Neutrophil (primary cell): Measurements from ENCODE around the gene GAD1.

Experiments used
- H3K27ac ChIP-seq: fragments of 200-600 bp; sonication (generic); 2 replicates; pipeline ENCODE4 v1.5.1; 2016; ENCODE audit warnings: mild to moderate bottlenecking, moderate library complexity
- H3K27me3 ChIP-seq: fragments of 200-600 bp; sonication (generic); 2 replicates; pipeline ENCODE4 v1.6.0; 2016; ENCODE audit warnings: mild to moderate bottlenecking
- H3K36me3 ChIP-seq: fragments of 200-600 bp; sonication (generic); 2 replicates; pipeline ENCODE4 v1.5.1; 2017
- H3K4me1 ChIP-seq, 2 experiments: fragments of 200-600 bp in 1 of 2; sonication (generic) in 1 of 2; 1 replicate in 1 of 2; 2 replicates in 1 of 2; pipeline versions ENCODE4 v1.5.1 to v1.6.1; 2013 to 2016; ENCODE audit warnings: low read depth in 1 of 2, low read length in 1 of 2, mild to moderate bottlenecking in 1 of 2, moderate library complexity in 1 of 2; ENCODE audit not compliant: control insufficient read depth in 1 of 2, insufficient read depth in 1 of 2
- H3K4me3 ChIP-seq, 2 experiments: fragments of 200-600 bp in 1 of 2; sonication (generic) in 1 of 2; 1 replicate in 1 of 2; 2 replicates in 1 of 2; pipeline ENCODE4 v1.5.1; 2013 to 2016; ENCODE audit warnings: low read depth in 1 of 2, low read length in 1 of 2, mild to moderate bottlenecking in 1 of 2, moderate library complexity in 1 of 2
- H3K9me3 ChIP-seq: fragments of 200-600 bp; sonication (generic); 2 replicates; pipeline ENCODE4 v1.5.1; 2016
- TF ChIP-seq, protein P1 (sequence below): fragments of 200-600 bp; sonication (generic); IDR thresholded peaks from 2 replicates; pipeline ENCODE4 v1.5.1; 2016; ENCODE audit warnings: antibody characterized with exemption

Gene GAD1

DNA sequence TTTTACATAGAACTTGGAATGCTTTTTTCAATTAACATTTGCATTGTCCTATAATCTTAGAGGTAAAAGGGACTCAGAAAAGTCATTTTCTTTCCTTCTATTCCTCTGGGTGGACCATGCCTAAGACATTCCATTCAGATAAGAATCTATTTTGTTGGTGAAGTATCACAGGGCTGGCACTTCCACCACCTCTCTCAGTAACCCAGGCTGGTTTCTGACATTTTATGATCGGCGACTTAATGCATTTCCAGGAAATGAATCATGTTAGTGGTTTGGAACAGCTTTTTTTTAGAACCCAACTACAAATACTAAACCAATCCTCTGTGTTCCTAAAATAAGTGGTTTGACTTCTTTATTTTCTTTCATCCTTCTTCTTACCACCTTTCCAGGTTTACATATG, 27.0 kb downstream of the GAD1 start:
- H3K36me3 ChIP-seq: no peaks in the 10 kb centered on the region
- TF ChIP-seq, protein P1, sequence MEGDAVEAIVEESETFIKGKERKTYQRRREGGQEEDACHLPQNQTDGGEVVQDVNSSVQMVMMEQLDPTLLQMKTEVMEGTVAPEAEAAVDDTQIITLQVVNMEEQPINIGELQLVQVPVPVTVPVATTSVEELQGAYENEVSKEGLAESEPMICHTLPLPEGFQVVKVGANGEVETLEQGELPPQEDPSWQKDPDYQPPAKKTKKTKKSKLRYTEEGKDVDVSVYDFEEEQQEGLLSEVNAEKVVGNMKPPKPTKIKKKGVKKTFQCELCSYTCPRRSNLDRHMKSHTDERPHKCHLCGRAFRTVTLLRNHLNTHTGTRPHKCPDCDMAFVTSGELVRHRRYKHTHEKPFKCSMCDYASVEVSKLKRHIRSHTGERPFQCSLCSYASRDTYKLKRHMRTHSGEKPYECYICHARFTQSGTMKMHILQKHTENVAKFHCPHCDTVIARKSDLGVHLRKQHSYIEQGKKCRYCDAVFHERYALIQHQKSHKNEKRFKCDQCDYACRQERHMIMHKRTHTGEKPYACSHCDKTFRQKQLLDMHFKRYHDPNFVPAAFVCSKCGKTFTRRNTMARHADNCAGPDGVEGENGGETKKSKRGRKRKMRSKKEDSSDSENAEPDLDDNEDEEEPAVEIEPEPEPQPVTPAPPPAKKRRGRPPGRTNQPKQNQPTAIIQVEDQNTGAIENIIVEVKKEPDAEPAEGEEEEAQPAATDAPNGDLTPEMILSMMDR: no peak
- no peak overlapping the region for H3K4me3 ChIP-seq
- H3K4me1 ChIP-seq: no peaks in the 10 kb centered on the region
- no peaks in the 10 kb centered on the region for H3K9me3 ChIP-seq
- H3K27ac ChIP-seq: no peak overlapping the region
- peaks cover 31% of the 10 kb centered on the region for H3K27me3 ChIP-seq

GRCh38 chr2:170845343-170845742, 28.7 kb downstream of the GAD1 start:
- H3K27ac ChIP-seq: no peak overlapping the region
- H3K36me3 ChIP-seq: no peaks in the 10 kb centered on the region
- TF ChIP-seq, protein P1: no peak
- peaks cover 18% of the 10 kb centered on the region for H3K27me3 ChIP-seq
- H3K4me3 ChIP-seq: no peak overlapping the region
- no peaks in the 10 kb centered on the region for H3K9me3 ChIP-seq
- H3K4me1 ChIP-seq: no peaks in the 10 kb centered on the region

DNA sequence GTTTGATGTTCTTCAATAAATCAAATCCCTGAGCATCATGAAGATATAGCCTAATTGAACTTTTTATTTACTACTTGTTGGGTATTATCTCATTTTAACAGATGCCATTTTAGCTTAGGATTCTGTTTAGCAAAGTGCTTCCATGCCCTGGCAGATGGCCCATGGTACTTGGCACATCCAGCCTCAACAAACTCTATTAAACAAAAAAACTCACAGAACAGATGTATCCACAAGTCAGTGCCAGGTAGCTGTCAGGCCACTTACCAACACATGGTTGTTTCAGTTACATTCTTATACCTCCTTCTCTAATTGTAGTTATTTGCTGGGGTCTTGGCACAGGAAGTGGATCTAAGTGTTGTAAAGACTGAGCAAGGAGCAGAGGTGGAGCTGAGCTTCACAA, 29.6 kb downstream of the GAD1 start:
- Histone ChIP-seq H3K27me3 (peaks cover 18% of the 10 kb centered on the region), H3K36me3 (no peaks in the 10 kb centered on the region), H3K9me3 (no peaks in the 10 kb centered on the region), H3K4me3 (no peak overlapping the region), H3K27ac (no peak overlapping the region), H3K4me1 (no peaks in the 10 kb centered on the region)
- TF ChIP-seq, protein P1: no peak

GRCh38 chr2:170847716-170848115, 31.0 kb downstream of the GAD1 start:
- H3K36me3 ChIP-seq: no peaks in the 10 kb centered on the region
- no peak overlapping the region for H3K4me3 ChIP-seq
- no peaks in the 10 kb centered on the region for H3K4me1 ChIP-seq
- H3K27ac ChIP-seq: no peak overlapping the region
- peaks cover 18% of the 10 kb centered on the region for H3K27me3 ChIP-seq
- TF ChIP-seq, protein P1: no peak
- no peaks in the 10 kb centered on the region for H3K9me3 ChIP-seq

- Histone ChIP-seq H3K27me3 (peaks cover 17% of the 10 kb centered on the region), H3K4me1 (no peaks in the 10 kb centered on the region), H3K36me3 (no peaks in the 10 kb centered on the region), H3K9me3 (no peaks in the 10 kb centered on the region), H3K4me3 (no peak overlapping the region), H3K27ac (no peak overlapping the region)
- TF ChIP-seq, protein P1: no peak
These were observed 31.9 kb downstream of the GAD1 start for GRCh38 chr2:170848587-170848986.

DNA sequence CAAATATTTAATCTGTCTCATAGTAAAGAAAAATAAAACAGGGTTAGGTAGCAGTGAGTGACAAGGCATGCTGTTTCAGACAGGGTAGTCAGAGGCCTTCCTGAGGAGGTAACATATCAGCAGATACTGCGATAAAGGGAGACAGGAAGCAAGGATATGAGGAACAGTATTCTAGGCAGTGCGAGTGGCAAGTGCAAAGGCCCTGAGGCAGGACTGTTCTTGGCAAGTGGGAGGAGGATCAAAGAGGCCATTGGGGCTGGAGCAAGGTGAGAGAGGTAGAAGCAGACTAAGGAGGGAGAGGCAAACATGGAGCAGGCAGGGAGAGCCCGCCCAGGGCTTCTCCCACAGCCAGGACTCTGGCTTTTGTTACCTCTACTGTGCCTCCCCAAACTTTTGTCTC, 33.6 kb downstream of the GAD1 start:
- H3K4me3 ChIP-seq: no peak overlapping the region

More for the DNA sequence above, 33.6 kb downstream of the GAD1 start:
- no peaks in the 10 kb centered on the region for H3K9me3 ChIP-seq
- H3K27ac ChIP-seq: no peak overlapping the region
- TF ChIP-seq, protein P1: no peak
- no peaks in the 10 kb centered on the region for H3K36me3 ChIP-seq
- peaks cover 2% of the 10 kb centered on the region for H3K27me3 ChIP-seq
- H3K4me1 ChIP-seq: no peaks in the 10 kb centered on the region
